HG02884 (cell line): ENCODE data around the gene PRKD1.

Experiments used
- ATAC-seq: cut with Tn5 transposase; IDR thresholded peaks from one replicate; pipeline ENCODE4 v1.9.1; 2021; ENCODE audit warnings: mild to moderate bottlenecking, moderate library complexity; ENCODE audit not compliant: unreplicated experiment

Gene PRKD1

GRCh38 chr14:29927376-29928116 is at the start of gene PRKD1:
Gene PRKD1, minus strand, starts transcription at chr14:29927847.
- ATAC-seq, result no peak

- no peak for ATAC-seq
Observed at GRCh38 chr14:29971101-29971500, 43.5 kb upstream of the PRKD1 start.

- ATAC-seq, result no peak
Observed at GRCh38 chr14:29955087-29955486, 27.4 kb upstream of the PRKD1 start.

GRCh38 chr14:29953501-29953900 is 25.9 kb upstream of the PRKD1 start:
- no peak for ATAC-seq

GRCh38 chr14:29944091-29944490 is 16.4 kb upstream of the PRKD1 start:
- no peak for ATAC-seq

- no peak for ATAC-seq
Observed at GRCh38 chr14:29941401-29941800, 13.8 kb upstream of the PRKD1 start.

- no peak for ATAC-seq
Observed at GRCh38 chr14:29940482-29940881, 12.8 kb upstream of the PRKD1 start.

GRCh38 chr14:29937116-29937515 is 9.5 kb upstream of the PRKD1 start:
- no peak for ATAC-seq

- ATAC-seq, result no peak
Observed at GRCh38 chr14:29930283-29930682, 2.6 kb upstream of the PRKD1 start.

- no peak for ATAC-seq
Observed at GRCh38 chr14:29928117-29928640, 532 bp upstream of the PRKD1 start.

GRCh38 chr14:29926701-29927375 is 809 bp downstream of the PRKD1 start:
- no peak for ATAC-seq

- ATAC-seq, result no peak
Observed at GRCh38 chr14:29926228-29926627, 1.4 kb downstream of the PRKD1 start.

GRCh38 chr14:29925736-29926135 is 1.9 kb downstream of the PRKD1 start:
- no peak for ATAC-seq

GRCh38 chr14:29925101-29925722 is 2.4 kb downstream of the PRKD1 start:
- ATAC-seq, result no peak

- no peak for ATAC-seq
Observed at GRCh38 chr14:29919845-29920244, 7.8 kb downstream of the PRKD1 start.

GRCh38 chr14:29918981-29919380 is 8.7 kb downstream of the PRKD1 start:
- no peak for ATAC-seq

- no peak for ATAC-seq
Observed at GRCh38 chr14:29913566-29913965, 14.1 kb downstream of the PRKD1 start.

- no peak for ATAC-seq
Observed at GRCh38 chr14:29911810-29912209, 15.8 kb downstream of the PRKD1 start.

- no peak for ATAC-seq
Observed at GRCh38 chr14:29908652-29909577, 18.7 kb downstream of the PRKD1 start.

- ATAC-seq, result no peak
Observed at GRCh38 chr14:29906256-29906870, 21.3 kb downstream of the PRKD1 start.
